IMR-90 (cell line): ENCODE measurements around the gene SAMD4B.

Source experiments
- CHD1 ChIP-seq: IDR thresholded peaks from 2 replicates; pipeline ENCODE4 v1.6.1; 2012; ENCODE audit warnings: low read depth, low read length, improper control_type of control experiment
- MAFK ChIP-seq: IDR thresholded peaks from 2 replicates; pipeline ENCODE4 v1.6.1; 2012; ENCODE audit warnings: low read depth, low read length, improper control_type of control experiment
- MXI1 ChIP-seq: IDR thresholded peaks from 2 replicates; pipeline ENCODE4 v1.6.1; 2012; ENCODE audit warnings: low read depth, mild to moderate bottlenecking, low read length, moderate library complexity, borderline replicate concordance
- POLR2A ChIP-seq: IDR thresholded peaks from 2 replicates; pipeline ENCODE4 v1.6.1; 2012; ENCODE audit warnings: mild to moderate bottlenecking, low read depth, low read length
- SMC3 ChIP-seq: fragments of 150-350 bp; IDR thresholded peaks from 2 replicates; pipeline ENCODE4 v1.6.1; 2016; ENCODE audit warnings: low read depth, mild to moderate bottlenecking, antibody characterized with exemption, low read length, moderate library complexity
- USF2 ChIP-seq: fragments of 150-350 bp; IDR thresholded peaks from 2 replicates; pipeline ENCODE4 v1.6.1; 2017; ENCODE audit warnings: mild to moderate bottlenecking, antibody characterized with exemption, low read length, low read depth
- TF ChIP-seq, protein P1 (sequence below): conservative IDR thresholded peaks from 2 replicates; pipeline ENCODE4 v1.5.1; 2012; ENCODE audit warnings: mild to moderate bottlenecking, low read depth, low read length, improper control_type of control experiment

GRCh38 chr19:39339674-39340073 lies 2.5 kb upstream of the SAMD4B start:
- TF ChIP-seq, protein P1, sequence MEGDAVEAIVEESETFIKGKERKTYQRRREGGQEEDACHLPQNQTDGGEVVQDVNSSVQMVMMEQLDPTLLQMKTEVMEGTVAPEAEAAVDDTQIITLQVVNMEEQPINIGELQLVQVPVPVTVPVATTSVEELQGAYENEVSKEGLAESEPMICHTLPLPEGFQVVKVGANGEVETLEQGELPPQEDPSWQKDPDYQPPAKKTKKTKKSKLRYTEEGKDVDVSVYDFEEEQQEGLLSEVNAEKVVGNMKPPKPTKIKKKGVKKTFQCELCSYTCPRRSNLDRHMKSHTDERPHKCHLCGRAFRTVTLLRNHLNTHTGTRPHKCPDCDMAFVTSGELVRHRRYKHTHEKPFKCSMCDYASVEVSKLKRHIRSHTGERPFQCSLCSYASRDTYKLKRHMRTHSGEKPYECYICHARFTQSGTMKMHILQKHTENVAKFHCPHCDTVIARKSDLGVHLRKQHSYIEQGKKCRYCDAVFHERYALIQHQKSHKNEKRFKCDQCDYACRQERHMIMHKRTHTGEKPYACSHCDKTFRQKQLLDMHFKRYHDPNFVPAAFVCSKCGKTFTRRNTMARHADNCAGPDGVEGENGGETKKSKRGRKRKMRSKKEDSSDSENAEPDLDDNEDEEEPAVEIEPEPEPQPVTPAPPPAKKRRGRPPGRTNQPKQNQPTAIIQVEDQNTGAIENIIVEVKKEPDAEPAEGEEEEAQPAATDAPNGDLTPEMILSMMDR: no peak
- TF ChIP-seq CHD1 (no peak), SMC3 (no peak), POLR2A (no peak), USF2 (no peak), MAFK (no peak), MXI1 (no peak)
